Measurements from ENCODE around the gene MAGEC1.
"Not testable (repeated sequence)": the region's sequence is repeated elsewhere in the genome, so short reads cannot be mapped to it uniquely, and the experiment has no call there.

MAGEC1 gene, protein sequence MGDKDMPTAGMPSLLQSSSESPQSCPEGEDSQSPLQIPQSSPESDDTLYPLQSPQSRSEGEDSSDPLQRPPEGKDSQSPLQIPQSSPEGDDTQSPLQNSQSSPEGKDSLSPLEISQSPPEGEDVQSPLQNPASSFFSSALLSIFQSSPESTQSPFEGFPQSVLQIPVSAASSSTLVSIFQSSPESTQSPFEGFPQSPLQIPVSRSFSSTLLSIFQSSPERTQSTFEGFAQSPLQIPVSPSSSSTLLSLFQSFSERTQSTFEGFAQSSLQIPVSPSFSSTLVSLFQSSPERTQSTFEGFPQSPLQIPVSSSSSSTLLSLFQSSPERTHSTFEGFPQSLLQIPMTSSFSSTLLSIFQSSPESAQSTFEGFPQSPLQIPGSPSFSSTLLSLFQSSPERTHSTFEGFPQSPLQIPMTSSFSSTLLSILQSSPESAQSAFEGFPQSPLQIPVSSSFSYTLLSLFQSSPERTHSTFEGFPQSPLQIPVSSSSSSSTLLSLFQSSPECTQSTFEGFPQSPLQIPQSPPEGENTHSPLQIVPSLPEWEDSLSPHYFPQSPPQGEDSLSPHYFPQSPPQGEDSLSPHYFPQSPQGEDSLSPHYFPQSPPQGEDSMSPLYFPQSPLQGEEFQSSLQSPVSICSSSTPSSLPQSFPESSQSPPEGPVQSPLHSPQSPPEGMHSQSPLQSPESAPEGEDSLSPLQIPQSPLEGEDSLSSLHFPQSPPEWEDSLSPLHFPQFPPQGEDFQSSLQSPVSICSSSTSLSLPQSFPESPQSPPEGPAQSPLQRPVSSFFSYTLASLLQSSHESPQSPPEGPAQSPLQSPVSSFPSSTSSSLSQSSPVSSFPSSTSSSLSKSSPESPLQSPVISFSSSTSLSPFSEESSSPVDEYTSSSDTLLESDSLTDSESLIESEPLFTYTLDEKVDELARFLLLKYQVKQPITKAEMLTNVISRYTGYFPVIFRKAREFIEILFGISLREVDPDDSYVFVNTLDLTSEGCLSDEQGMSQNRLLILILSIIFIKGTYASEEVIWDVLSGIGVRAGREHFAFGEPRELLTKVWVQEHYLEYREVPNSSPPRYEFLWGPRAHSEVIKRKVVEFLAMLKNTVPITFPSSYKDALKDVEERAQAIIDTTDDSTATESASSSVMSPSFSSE

DNA sequence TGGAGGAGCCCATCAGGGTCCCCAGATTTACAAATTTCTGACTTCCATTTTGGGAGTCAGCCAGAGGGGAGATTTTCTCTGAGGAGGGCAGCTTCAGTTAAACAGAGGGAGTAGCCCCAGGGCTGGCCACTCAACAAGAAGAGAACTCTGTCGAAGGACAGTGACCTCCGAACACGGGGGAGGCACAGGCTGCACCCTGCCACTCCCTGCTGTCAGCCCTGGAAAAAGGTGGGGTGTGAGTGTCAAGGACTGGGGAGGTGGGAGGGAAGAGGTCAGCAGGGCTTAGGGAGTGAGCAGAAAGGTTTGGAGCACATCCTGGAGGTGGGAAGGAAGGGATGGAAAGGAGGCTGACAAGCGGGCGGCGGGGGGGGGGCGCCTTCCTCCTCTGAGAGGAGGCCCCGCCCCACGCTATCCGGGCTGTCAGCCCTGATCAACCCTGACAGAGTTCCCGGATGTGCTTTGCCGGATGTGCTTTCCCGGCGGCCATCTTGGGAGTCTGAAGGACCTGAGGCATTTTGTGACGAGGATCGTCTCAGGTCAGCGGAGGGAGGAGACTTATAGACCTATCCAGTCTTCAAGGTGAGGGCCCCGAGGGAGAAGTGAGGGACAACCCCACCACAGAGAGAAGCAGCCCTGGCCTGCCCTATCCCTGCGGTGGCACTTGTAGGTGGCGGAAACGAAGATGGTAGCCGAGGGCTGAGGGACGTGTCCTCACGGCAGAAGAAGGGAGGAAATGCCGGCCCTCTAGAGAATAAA, at the start of gene MAGEC1:
TSS of gene MAGEC1 (plus strand) at position 495 of the 756 bp plus-strand sequence. CDS start 1,179 bp downstream, outside the sequence.
- no peak for DNase-seq (ENCODE audit: low read depth in 1 of 2, low spot score in 1 of 2)

GRCh38 chrX:141857479-141857878, 46.2 kb upstream of the MAGEC1 start:
- no peak for DNase-seq (ENCODE audit: low read depth in 1 of 2, low spot score in 1 of 2)

DNA sequence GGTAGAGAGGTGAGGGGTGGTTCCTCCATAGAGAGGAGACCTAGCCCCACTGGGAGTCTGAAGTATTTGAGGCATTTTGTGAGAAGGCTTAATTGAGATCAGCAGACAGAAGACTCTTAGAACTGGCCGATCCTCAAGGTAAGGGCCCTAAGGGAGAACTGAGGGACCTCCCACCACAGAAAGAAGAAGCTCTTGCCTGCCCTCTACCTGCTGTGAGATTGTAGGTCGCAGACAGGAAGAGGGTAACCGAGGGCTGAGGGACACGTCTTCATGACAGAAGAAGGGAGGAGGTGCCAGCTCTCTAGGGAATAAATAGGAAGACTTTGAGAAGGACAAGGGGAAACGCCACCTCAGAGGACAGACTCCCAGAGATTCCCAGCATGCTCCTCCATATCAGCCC, 24.1 kb upstream of the MAGEC1 start:
- DNase-seq (ENCODE audit: low read depth in 1 of 2, low spot score in 1 of 2): no peak

GRCh38 chrX:141888811-141889210, 14.9 kb upstream of the MAGEC1 start:
- not testable (repeated sequence) for DNase-seq (ENCODE audit: low read depth in 1 of 2, low spot score in 1 of 2)

DNA sequence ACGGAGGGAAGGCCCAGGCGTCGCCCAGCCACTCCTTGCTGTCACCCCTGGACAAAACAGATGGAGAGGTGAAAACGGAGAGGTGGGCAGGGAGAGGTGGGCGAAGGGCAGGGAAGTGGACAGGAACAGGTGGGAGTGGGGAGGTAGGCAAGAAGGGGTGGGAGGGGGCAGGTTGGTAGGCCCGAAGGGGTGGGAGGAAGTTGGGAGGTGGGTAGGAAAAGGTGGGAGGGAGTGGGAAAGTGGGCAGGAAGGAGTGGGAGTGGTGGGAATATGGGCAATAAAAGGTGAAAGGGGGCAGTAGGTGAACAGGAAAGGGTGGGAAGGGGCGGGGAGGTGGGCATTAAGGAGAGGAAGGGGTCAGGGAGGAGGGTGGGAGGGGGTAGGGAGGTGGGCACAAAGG, 9.0 kb upstream of the MAGEC1 start:
- DNase-seq (ENCODE audit: low read depth in 1 of 2, low spot score in 1 of 2): no peak

DNA sequence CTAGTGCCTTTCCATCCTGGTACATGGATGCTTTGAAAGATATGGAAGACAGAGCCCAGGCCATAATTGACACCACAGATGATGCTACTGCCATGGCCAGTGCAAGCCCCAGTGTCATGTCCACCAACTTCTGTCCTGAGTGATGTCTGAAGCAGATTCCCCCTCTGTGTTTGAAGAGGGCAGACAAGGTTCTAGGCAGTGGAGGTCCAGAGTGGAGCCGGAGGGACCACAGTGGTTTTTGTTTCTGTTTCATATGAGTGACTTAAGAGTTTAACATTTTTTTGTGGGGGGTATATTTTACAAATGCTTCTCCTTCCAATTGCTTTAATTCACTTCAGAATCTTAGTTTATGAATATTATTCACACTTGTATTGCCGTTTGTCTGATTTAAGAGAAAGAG, 6.0 kb upstream of the MAGEC1 start:
- DNase-seq (ENCODE audit: low read depth in 1 of 2, low spot score in 1 of 2): no peak

GRCh38 chrX:141902366-141902765, 1.3 kb upstream of the MAGEC1 start:
- DNase-seq (ENCODE audit: low read depth in 1 of 2, low spot score in 1 of 2): no peak

DNA sequence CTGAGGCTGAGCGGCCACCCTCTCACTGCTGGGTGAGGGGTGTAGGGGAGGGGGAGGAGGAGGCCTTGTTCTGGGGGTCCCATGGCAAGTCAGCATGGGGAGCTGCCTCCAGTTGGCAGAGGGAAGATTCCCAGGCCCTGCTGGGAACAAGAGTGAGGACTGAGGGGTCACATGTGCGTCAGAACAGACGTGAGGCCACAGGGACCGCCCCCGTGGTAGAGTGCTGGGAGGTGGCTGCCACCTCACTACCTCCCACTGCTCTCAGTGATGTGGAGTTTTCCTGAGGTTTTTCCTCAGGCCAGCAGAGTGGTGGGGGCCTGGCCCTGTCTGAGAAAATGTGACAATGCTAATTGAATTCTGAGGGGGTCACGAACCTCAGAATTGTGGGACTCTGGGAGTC, 568 bp downstream of the MAGEC1 start:
- DNase-seq (ENCODE audit: low read depth in 1 of 2, low spot score in 1 of 2): no peak

- DNase-seq (ENCODE audit: low read depth in 1 of 2, low spot score in 1 of 2): no peak
Measured at GRCh38 chrX:141917801-141918200, 14.1 kb downstream of the MAGEC1 start.

DNA sequence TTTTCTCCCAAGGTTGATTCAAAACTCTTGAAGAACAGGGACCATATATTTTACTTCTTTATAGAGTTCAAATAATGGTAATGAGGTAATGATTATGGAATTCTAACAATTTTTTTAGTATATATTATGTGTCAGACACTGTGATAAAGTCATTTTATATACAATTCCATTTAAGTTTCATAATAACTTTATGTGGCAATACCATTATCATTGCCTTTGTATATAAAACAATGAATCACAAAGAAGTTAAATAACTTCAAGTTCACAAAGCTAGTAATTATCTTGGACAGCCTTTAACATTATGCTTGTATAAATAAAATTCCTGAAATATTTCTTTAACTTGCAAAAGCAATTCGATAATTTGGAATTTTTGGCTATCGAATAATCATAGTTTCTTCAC, 20.6 kb downstream of the MAGEC1 start:
- DNase-seq (ENCODE audit: low read depth in 1 of 2, low spot score in 1 of 2): no peak

DNA sequence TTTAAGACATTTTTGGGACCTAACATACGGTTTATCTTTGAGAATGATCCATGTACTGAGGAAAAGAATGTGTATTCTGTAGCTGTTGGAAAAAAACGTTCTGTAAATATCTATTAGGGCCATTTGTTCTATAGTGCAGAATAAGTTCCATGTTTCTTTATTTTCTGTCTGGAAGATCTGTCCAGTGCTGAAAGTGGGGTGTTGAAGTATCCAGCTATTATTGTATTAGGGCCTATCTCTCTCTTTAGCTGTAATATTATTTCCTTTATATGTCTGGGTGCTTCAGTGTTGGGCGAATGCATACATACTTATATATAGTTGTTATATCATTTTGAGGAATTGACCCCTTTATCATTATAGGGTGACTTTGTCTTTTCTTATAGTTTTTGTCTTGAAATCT, 24.7 kb downstream of the MAGEC1 start:
- DNase-seq (ENCODE audit: low read depth in 1 of 2, low spot score in 1 of 2): no peak

DNA sequence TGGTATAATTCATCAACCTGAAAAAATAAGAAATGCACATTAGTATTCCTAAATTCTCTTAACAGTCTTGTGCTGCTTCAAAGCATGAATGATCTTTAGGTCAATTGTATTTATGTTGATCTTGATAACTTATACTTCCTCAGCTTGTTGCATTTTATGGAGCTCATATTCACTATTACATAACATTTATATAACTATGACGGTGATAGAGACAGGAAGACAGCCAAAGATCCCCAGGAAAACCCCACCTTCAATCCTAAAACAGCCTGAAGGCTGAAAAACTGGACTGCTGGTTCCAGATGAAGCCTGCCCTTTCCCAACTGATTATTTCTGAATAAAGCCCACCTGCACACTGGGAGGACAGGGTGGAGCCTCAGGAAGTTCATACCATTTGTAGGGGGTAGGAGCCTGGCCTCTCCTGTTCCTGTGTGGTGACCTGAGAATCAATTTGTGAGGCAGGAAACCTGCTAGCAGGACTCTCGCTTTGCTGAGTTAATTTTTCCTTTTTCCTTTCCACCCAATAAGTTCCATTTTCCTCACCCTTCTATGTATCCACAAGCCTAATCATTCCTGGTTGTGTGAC, 30.5 kb downstream of the MAGEC1 start:
- no peak for DNase-seq (ENCODE audit: low read depth in 1 of 2, low spot score in 1 of 2)

DNA sequence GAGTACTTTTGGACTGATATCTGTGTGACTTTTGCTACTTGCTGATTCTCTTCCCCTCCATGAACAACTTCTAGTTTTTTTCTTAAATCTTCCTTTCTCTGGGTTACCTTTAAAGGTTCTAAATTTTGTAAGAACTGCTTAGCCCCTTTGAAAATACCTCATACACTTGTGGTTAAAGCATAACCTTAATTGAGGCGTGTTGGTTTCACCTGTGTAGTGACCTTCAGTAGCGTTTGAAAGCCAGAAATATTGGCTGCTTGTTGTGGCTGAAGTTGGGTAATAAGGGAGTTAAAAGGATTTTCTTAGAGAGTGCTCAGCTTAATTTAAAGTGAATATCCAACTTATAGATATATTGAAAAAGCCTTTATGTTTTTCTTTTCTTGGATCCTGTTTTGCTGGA, 32.0 kb downstream of the MAGEC1 start:
- no peak for DNase-seq (ENCODE audit: low read depth in 1 of 2, low spot score in 1 of 2)

GRCh38 chrX:141936080-141936479, 32.4 kb downstream of the MAGEC1 start:
- no peak for DNase-seq (ENCODE audit: low read depth in 1 of 2, low spot score in 1 of 2)

DNA sequence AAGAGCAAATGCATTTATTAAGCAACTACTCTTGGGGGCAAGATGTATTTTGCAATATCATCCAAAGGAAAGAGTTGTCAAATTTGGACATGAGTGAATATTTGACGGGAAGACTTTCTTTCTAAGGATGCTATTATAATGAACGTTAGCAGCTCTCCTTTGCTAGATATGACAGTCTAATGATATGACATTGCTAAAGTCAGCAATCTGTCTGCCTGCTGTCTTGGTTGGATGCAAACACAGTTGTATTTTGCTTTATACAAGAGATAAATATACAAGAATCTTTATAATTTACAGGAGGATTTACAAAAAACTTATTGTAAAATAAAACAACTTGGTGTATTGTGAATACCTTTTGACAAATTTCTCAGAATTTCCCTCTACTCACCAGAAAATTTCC, 37.5 kb downstream of the MAGEC1 start:
- DNase-seq (ENCODE audit: low read depth in 1 of 2, low spot score in 1 of 2): no peak

DNA sequence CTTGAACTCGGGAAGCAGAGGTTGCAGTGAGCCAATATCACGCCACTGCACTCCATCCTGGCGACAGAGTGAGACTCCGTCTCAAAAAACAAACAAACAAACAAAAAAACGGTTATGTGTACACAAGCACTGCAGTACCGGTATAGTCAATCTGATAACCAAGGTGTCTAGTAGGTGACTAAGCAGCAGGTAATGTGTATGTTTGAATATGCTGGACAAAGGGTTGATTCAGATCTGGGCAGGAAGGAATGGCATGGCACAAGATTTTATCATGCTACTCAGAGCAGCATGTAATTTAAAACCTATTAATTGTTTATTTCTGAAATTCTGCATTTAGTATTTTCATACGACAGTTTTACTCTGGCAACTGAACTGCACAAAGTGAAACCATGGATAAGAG, 41.7 kb downstream of the MAGEC1 start:
- DNase-seq (ENCODE audit: low read depth in 1 of 2, low spot score in 1 of 2): no peak

GRCh38 chrX:141947350-141947749, 43.7 kb downstream of the MAGEC1 start:
- no peak for DNase-seq (ENCODE audit: low read depth in 1 of 2, low spot score in 1 of 2)

- no peak for DNase-seq (ENCODE audit: low read depth in 1 of 2, low spot score in 1 of 2)
Measured at GRCh38 chrX:141952603-141953002, 48.9 kb downstream of the MAGEC1 start.

- no peak for DNase-seq (ENCODE audit: low read depth in 1 of 2, low spot score in 1 of 2)
Measured at GRCh38 chrX:141958675-141959074, 55.0 kb downstream of the MAGEC1 start.

Measured in activated T-helper 1 cell treated with anti-CD3 and anti-CD28 coated beads, Interleukin-2, amount 50 U/mL, for 16 hours (primary cell).